ACC112 (cell line): Measurements from ENCODE around the gene CA10.

Experiments used
- H2AFZ ChIP-seq: fragments of 200-600 bp; sonication (generic); one replicate; pipeline ENCODE4 v1.6.0; 2017; ENCODE audit warnings: antibody characterized with exemption, low read length; ENCODE audit not compliant: unreplicated experiment
- H3K27ac ChIP-seq: fragments of 200-600 bp; sonication (generic); 2 replicates; pipeline ENCODE4 v1.5.1; 2014; ENCODE audit warnings: low read depth, mild to moderate bottlenecking, antibody characterized with exemption, low read length, moderate library complexity
- H3K27me3 ChIP-seq: fragments of 200-600 bp; sonication (generic); 2 replicates; pipeline ENCODE4 v1.6.1; 2014; ENCODE audit warnings: mild to moderate bottlenecking, antibody characterized with exemption, low read length, moderate library complexity, mixed read lengths; ENCODE audit not compliant: insufficient read depth
- H3K36me3 ChIP-seq: fragments of 200-600 bp; sonication (generic); 2 replicates; pipeline ENCODE4 v1.6.1; 2016; ENCODE audit warnings: mild to moderate bottlenecking, antibody characterized with exemption, low read length, moderate library complexity, mixed read lengths; ENCODE audit not compliant: insufficient read depth
- H3K4me1 ChIP-seq: fragments of 200-600 bp; sonication (generic); one replicate; pipeline ENCODE4 v1.6.1; 2016; ENCODE audit warnings: low read length, mixed read lengths; ENCODE audit not compliant: insufficient read depth, unreplicated experiment, control insufficient read depth
- H3K4me3 ChIP-seq: fragments of 200-600 bp; sonication (generic); 2 replicates; pipeline ENCODE4 v1.5.1; 2014; ENCODE audit warnings: mild to moderate bottlenecking, low read depth, low read length
- H3K79me2 ChIP-seq: fragments of 200-600 bp; sonication (generic); one replicate; pipeline ENCODE4 v1.6.0; 2016; ENCODE audit warnings: low read length; ENCODE audit not compliant: control insufficient read depth, unreplicated experiment, insufficient read depth

The CA10 gene

DNA sequence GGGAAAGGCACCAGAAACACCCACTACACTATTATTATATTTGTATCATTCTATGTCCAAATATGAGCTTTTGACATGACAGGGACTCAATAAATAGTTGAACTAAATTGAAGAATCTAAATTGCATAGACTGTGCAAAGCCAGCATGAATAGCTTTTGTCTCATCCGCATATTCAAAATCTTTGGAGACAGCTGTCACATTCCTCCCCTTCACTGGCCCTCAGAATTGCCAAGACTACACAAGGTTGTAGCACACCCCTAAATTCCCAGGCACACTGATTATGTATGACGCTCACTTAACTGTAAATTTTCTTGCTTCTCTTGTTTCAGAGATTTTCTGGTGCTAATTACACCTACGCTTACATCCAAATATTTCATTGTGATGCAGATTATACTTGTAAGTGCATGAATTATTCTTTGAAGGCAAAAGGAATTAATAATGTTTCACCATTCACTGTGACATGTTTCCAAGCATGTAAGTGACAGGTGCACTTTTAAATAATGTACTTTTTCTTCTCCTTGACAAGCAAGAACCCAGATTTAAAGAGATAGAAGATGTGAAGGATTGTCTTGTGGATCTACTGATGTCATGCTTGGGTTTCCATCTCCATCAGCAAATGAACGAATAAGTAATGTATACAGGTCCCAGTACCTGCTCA is 47.5 kb downstream of the CA10 start:
- Histone ChIP-seq H3K36me3 (no peaks in the 10 kb centered on the region), H3K27ac (no peak overlapping the region), H2AFZ (no peak overlapping the region), H3K79me2 (no peaks in the 10 kb centered on the region), H3K4me3 (no peak overlapping the region), H3K27me3 (no peaks in the 10 kb centered on the region), H3K4me1 (no peaks in the 10 kb centered on the region)

DNA sequence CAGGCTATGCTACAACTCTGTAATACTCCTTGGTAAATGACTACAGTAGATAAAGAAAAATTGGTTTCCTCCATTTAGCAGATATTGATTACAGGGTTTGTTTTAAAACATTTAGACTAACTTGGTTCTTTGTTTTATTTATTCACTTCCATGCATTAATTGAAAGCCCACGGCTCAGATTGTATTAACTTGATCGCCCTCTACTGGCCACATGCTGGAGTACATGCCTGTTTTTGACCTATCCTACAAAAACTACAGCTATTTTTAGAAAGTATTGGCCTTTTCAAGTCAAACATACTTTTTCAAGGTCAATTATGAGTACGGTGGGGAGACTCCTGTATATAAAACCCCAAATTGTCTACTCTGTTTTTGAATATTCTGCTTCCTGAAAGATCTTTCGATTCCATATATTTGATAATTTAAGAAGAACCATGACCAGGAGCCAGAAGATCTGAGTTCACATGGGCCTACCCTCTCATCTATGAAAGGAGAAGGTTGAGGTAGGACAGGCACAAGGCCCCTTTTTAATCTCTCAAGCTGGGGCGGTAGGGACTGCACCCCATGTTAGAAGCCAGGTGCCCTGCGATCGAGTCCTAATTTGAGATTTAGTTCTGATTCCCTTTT is 51.8 kb downstream of the CA10 start:
- no peaks in the 10 kb centered on the region for H3K4me1 ChIP-seq
- no peaks in the 10 kb centered on the region for H3K36me3 ChIP-seq
- no peak overlapping the region for H3K4me3 ChIP-seq
- H3K27me3 ChIP-seq: no peaks in the 10 kb centered on the region
- no peak overlapping the region for H2AFZ ChIP-seq
- no peak overlapping the region for H3K27ac ChIP-seq
- H3K79me2 ChIP-seq: no peaks in the 10 kb centered on the region

DNA sequence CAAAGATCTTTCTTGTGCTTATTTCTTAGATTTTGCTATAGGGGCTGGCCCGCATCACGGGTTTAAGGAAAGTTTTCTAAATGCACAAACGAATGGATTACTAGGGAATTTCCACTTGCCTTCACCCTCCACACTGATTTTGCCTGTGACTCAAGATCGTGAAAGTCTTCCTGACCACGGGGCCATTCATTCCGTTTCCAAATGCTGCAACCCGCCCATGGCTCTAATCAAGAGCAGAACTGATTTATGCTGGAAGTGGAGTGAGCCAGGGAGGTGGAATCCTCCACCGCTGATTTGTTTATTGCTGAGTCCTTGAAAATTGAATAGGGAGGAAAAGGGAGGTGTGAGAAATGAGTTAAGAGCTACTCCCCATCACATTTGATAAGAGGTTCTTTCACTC is 52.4 kb downstream of the CA10 start:
- no peaks in the 10 kb centered on the region for H3K27me3 ChIP-seq
- H3K27ac ChIP-seq: no peak overlapping the region
- no peak overlapping the region for H2AFZ ChIP-seq
- H3K4me3 ChIP-seq: no peak overlapping the region
- no peaks in the 10 kb centered on the region for H3K4me1 ChIP-seq
- no peaks in the 10 kb centered on the region for H3K79me2 ChIP-seq
- no peaks in the 10 kb centered on the region for H3K36me3 ChIP-seq

DNA sequence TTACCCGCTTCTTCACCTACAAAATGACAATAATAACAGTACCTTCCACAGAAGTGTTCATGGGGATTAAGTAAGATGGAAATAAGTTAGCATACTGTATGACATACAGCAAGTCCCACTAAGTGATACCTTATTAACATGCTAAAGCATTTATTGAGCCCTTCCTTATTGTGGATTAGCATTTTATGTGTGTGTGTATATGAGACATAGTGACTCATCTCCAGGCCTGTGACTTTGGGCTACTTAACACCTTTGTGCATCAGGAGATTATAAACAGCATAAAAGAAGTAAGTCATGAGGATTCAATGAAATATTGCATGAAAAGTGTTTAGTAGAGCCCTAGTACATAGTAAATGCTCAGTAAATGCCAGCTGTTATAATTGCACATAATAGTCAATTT is 52.9 kb downstream of the CA10 start:
- H3K4me3 ChIP-seq: no peak overlapping the region
- H3K27me3 ChIP-seq: no peaks in the 10 kb centered on the region
- H3K4me1 ChIP-seq: no peaks in the 10 kb centered on the region
- no peak overlapping the region for H2AFZ ChIP-seq
- H3K36me3 ChIP-seq: no peaks in the 10 kb centered on the region
- no peak overlapping the region for H3K27ac ChIP-seq
- H3K79me2 ChIP-seq: no peaks in the 10 kb centered on the region

DNA sequence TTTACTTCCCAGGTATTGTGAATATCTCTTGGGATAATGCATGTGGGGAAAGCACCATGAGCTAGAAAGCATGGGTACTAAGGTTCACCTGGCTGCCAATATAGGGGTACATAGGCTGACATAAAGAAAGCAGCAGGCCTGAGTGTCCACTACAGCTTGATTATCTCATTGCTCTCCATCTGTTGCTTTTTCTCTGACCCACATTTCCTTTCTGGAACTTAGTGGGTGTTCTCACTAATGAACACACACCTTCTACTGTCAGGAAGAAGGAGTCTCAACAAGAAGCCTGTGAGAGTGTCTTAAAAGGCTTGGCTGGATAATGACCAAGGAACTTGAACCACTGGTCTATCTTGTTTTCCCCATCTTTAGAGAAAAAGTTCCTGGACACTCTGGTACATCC is 62.5 kb downstream of the CA10 start:
- no peak overlapping the region for H2AFZ ChIP-seq
- H3K27ac ChIP-seq: no peak overlapping the region
- no peaks in the 10 kb centered on the region for H3K4me1 ChIP-seq
- H3K79me2 ChIP-seq: no peaks in the 10 kb centered on the region
- H3K27me3 ChIP-seq: no peaks in the 10 kb centered on the region
- no peak overlapping the region for H3K4me3 ChIP-seq
- no peaks in the 10 kb centered on the region for H3K36me3 ChIP-seq

DNA sequence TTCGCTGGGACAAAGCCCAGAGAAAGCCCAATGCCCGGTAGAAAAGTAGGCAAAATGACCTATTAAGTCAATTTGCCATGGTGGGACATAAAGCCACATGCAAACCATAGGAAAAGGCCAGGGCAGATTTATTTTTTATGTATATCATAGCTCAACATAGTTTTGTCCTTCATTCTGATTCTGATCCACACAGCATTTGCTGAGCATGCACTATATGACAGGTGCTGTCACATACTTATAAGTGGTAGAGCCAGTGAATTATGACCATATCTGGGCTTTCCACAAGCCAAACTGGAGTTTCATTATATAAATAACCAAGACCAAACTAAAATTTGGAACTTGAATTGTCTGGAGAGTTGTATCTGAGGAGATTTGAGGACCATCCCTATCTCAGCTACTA is 74.3 kb downstream of the CA10 start:
- H3K27me3 ChIP-seq: no peaks in the 10 kb centered on the region
- no peaks in the 10 kb centered on the region for H3K36me3 ChIP-seq
- no peaks in the 10 kb centered on the region for H3K4me1 ChIP-seq
- H3K4me3 ChIP-seq: no peak overlapping the region
- no peak overlapping the region for H2AFZ ChIP-seq
- no peak overlapping the region for H3K27ac ChIP-seq
- H3K79me2 ChIP-seq: no peaks in the 10 kb centered on the region

DNA sequence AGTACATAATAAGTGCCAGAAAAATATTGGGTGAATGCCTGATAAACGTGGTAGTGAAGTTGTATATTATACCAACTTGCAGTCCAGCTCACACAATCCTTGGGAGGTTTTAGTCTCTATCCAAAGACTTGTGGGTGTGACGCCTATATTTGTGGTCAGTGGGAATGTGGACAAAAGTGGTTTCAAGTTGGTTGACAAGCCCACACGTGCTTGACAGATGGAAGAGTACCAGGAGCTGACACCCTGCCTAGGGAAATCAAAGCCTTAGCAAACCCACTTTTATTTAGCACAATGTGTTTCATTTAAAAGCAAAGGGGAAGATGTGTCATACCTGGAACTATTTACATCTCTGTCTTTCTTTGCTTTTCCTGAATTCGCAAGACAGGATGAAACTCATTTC is 79.0 kb downstream of the CA10 start:
- Histone ChIP-seq H3K79me2 (no peaks in the 10 kb centered on the region), H3K27me3 (no peaks in the 10 kb centered on the region), H3K36me3 (no peaks in the 10 kb centered on the region), H3K27ac (no peak overlapping the region), H2AFZ (no peak overlapping the region), H3K4me3 (no peak overlapping the region), H3K4me1 (no peaks in the 10 kb centered on the region)

DNA sequence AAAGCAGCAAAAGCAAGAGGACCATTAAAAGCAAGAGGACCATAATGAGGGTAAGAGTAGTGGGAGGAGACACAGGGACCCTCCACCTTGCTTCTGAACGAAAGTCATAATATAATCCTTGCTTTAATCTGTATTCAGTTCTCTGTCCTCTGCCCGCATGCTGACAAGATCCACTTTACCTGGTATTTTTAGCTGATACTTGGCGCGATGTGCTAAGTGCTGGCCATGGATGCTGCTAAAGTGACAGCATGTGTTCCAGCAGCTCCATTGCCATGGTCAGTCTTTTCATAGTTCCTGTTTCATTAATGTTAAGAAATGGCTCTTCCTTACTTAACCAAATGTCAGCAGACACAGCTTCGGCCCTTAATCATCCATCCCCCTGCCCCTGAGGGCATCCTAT is 86.8 kb downstream of the CA10 start:
- H3K4me1 ChIP-seq: no peaks in the 10 kb centered on the region
- no peaks in the 10 kb centered on the region for H3K79me2 ChIP-seq
- H3K36me3 ChIP-seq: no peaks in the 10 kb centered on the region
- no peak overlapping the region for H3K27ac ChIP-seq
- H3K27me3 ChIP-seq: no peaks in the 10 kb centered on the region
- no peak overlapping the region for H3K4me3 ChIP-seq
- no peak overlapping the region for H2AFZ ChIP-seq

DNA sequence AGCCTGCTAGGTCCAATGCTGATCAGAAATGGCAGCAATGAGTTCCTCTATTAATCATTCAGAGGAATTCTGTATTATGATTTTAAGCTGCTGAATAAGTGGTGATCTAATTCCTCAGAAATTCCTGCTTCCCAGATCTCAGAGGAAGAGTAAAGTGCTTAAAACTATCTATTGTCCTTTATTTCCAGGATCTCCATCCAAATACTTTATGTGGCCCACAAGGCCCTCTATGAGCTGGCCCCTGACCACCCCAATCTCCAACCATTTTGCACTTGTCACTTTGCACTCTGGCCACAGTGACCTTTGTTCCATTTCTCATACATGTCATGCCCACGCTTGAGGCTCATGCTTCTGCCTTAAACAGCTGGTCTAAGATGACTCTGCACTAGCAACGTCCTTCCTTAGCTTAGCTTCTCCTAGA is 93.7 kb downstream of the CA10 start:
- H3K27ac ChIP-seq: no peak overlapping the region
- no peaks in the 10 kb centered on the region for H3K36me3 ChIP-seq
- H3K4me3 ChIP-seq: no peak overlapping the region
- H3K4me1 ChIP-seq: no peaks in the 10 kb centered on the region
- H3K27me3 ChIP-seq: no peaks in the 10 kb centered on the region
- H2AFZ ChIP-seq: no peak overlapping the region
- H3K79me2 ChIP-seq: no peaks in the 10 kb centered on the region

DNA sequence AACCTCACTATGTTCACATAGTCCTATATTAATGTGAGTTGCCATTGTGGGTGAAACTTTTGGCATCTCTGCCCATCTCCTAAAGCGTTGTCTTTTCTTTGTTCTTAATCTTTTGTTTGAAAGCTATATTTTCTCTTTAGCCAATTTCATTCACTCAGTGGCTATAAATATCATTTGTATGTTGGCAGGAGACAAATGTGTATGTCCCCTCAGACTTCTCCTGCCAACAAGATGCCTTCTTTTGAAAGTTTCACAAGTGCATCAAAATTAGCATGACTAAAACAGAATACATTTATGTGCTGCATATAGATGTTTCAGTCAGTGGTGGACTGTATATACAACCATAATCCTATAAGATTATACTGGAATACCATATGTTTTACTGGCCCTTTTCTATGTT is 109.0 kb downstream of the CA10 start:
- no peaks in the 10 kb centered on the region for H3K36me3 ChIP-seq
- no peak overlapping the region for H3K4me3 ChIP-seq
- H3K79me2 ChIP-seq: no peaks in the 10 kb centered on the region
- no peaks in the 10 kb centered on the region for H3K4me1 ChIP-seq
- H2AFZ ChIP-seq: no peak overlapping the region
- no peaks in the 10 kb centered on the region for H3K27me3 ChIP-seq
- no peak overlapping the region for H3K27ac ChIP-seq

DNA sequence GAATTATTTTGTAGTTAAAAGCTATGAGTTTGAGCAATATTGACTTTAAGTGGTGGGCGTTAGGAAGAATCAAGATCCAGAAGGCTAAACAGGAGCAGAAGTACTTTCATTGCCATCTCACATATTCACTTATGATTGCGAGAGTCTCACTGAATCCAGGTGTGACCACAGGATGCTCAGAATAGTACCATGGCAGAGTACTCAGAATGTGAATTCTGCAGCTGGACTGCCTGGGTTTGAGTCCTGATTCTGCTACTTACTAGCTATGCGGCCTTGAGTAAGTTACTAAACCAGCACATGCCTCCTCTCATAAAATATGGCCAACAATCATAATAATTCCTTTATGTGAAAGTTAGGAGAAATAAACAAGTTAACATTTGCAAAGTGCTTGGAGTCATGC is 109.5 kb downstream of the CA10 start:
- no peak overlapping the region for H3K27ac ChIP-seq
- H3K4me3 ChIP-seq: no peak overlapping the region
- H3K4me1 ChIP-seq: no peaks in the 10 kb centered on the region
- H3K36me3 ChIP-seq: no peaks in the 10 kb centered on the region
- H3K79me2 ChIP-seq: no peaks in the 10 kb centered on the region
- no peaks in the 10 kb centered on the region for H3K27me3 ChIP-seq
- no peak overlapping the region for H2AFZ ChIP-seq
